ENCODE data around the gene FOXN3. TPM values are rescaled to one million over a fixed set of nuclear protein-coding genes. Genes with fewer than 3 reads are reported as not detected.

FOXN3 gene
- polyA plus RNA-seq, 1 of the 3 experiments (the other 2 are of a cell fraction) = 9.8 TPM

GRCh38 chr14:89256951-89257350 is 160.1 kb downstream of the FOXN3 start:
- no peak overlapping the region for H3K9ac ChIP-seq
- H3K27me3 ChIP-seq (ENCODE audit: insufficient read depth) = no peaks in the 10 kb centered on the region
- CTCF ChIA-PET = no interaction called here
- no peaks in the 10 kb centered on the region for H4K20me1 ChIP-seq (ENCODE audit: insufficient read depth)
- peaks cover 0 to 22% of the 10 kb centered on the region in 2 experiments; a peak in 1 of 4 replicates for H3K4me1 ChIP-seq (ENCODE audit: control insufficient read depth in 1 of 2, insufficient read depth in 2 of 2, low read depth in 1 of 2, low read length in 1 of 2)
- no peak overlapping the region for H3K4me3 ChIP-seq (ENCODE audit: low read depth in 2 of 2, low read length in 1 of 2)
- no peaks in the 10 kb centered on the region for H3K79me2 ChIP-seq (ENCODE audit: insufficient read depth)
- no peaks in the 10 kb centered on the region for H3K36me3 ChIP-seq (replicated peaks in 1 of 2; ENCODE audit: control insufficient read depth in 1 of 2, insufficient read depth in 2 of 2, low read length in 1 of 2)
- H3K9me3 ChIP-seq = no peaks in the 10 kb centered on the region
- DNase-seq = no peak
- no peak overlapping the region for H3K4me2 ChIP-seq
- H3F3A ChIP-seq (replicated peaks; ENCODE audit: insufficient read depth) = no peaks in the 10 kb centered on the region
- POLR2A ChIA-PET = no interaction called here
- no peak for TF ChIP-seq MEF2A (IDR thresholded peaks at IDR 0.05; ENCODE audit: borderline replicate concordance, low read depth)
- no peak for TF ChIP-seq RCOR1 (IDR thresholded peaks at IDR 0.05; ENCODE audit: low read length)
- TF ChIP-seq JUND (IDR thresholded peaks at IDR 0.05) = no peak
- TF ChIP-seq, protein P1, sequence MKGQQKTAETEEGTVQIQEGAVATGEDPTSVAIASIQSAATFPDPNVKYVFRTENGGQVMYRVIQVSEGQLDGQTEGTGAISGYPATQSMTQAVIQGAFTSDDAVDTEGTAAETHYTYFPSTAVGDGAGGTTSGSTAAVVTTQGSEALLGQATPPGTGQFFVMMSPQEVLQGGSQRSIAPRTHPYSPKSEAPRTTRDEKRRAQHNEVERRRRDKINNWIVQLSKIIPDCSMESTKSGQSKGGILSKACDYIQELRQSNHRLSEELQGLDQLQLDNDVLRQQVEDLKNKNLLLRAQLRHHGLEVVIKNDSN (IDR thresholded peaks at IDR 0.05; ENCODE audit: borderline replicate concordance, low read depth) = no peak
- TF ChIP-seq, protein P2, sequence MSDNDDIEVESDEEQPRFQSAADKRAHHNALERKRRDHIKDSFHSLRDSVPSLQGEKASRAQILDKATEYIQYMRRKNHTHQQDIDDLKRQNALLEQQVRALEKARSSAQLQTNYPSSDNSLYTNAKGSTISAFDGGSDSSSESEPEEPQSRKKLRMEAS (IDR thresholded peaks at IDR 0.05; ENCODE audit: low read depth) = no peak
- TF ChIP-seq MXI1 (IDR thresholded peaks at IDR 0.05; ENCODE audit: low read depth, low read length) = no peak
- no peak for TF ChIP-seq POLR2AphosphoS5 (IDR thresholded peaks at IDR 0.05; ENCODE audit: low read depth, low read length)
- TF ChIP-seq, protein P3, sequence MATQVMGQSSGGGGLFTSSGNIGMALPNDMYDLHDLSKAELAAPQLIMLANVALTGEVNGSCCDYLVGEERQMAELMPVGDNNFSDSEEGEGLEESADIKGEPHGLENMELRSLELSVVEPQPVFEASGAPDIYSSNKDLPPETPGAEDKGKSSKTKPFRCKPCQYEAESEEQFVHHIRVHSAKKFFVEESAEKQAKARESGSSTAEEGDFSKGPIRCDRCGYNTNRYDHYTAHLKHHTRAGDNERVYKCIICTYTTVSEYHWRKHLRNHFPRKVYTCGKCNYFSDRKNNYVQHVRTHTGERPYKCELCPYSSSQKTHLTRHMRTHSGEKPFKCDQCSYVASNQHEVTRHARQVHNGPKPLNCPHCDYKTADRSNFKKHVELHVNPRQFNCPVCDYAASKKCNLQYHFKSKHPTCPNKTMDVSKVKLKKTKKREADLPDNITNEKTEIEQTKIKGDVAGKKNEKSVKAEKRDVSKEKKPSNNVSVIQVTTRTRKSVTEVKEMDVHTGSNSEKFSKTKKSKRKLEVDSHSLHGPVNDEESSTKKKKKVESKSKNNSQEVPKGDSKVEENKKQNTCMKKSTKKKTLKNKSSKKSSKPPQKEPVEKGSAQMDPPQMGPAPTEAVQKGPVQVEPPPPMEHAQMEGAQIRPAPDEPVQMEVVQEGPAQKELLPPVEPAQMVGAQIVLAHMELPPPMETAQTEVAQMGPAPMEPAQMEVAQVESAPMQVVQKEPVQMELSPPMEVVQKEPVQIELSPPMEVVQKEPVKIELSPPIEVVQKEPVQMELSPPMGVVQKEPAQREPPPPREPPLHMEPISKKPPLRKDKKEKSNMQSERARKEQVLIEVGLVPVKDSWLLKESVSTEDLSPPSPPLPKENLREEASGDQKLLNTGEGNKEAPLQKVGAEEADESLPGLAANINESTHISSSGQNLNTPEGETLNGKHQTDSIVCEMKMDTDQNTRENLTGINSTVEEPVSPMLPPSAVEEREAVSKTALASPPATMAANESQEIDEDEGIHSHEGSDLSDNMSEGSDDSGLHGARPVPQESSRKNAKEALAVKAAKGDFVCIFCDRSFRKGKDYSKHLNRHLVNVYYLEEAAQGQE (IDR thresholded peaks at IDR 0.05; ENCODE audit: low read depth, low read length) = no peak
- no peak for TF ChIP-seq EZH2phosphoT487 (IDR thresholded peaks at IDR 0.05; ENCODE audit: borderline replicate concordance, low read depth)
- no peak for TF ChIP-seq RXRA (IDR thresholded peaks at IDR 0.05; ENCODE audit: borderline replicate concordance, low read depth)
- no peak overlapping the region for H3K27ac ChIP-seq (ENCODE audit: low read depth in 2 of 2, low read length in 1 of 2)
- H2AFZ ChIP-seq (ENCODE audit: low read depth) = no peak overlapping the region
- H3K9me2 ChIP-seq = no peaks in the 10 kb centered on the region
- WGBS (ENCODE audit: low lambda C conversion rate) = 100% methylated on average over 1 of the region's 1 CpG

GRCh38 chr14:89256283-89256682 is 160.8 kb downstream of the FOXN3 start:
- DNase-seq = no peak
- H3K4me1 ChIP-seq (ENCODE audit: control insufficient read depth in 1 of 2, insufficient read depth in 2 of 2, low read depth in 1 of 2, low read length in 1 of 2) = peaks cover 0 to 22% of the 10 kb centered on the region in 2 experiments; a peak in 1 of 4 replicates
- CTCF ChIA-PET = no interaction called here
- no peaks in the 10 kb centered on the region for H3K27me3 ChIP-seq (ENCODE audit: insufficient read depth)
- no peaks in the 10 kb centered on the region for H3K79me2 ChIP-seq (ENCODE audit: insufficient read depth)
- H3F3A ChIP-seq (replicated peaks; ENCODE audit: insufficient read depth) = no peaks in the 10 kb centered on the region
- no peaks in the 10 kb centered on the region for H3K9me3 ChIP-seq
- 91% methylated on average over 8 of the region's 8 CpGs for WGBS (ENCODE audit: low lambda C conversion rate)
- TF ChIP-seq GATA2 (CRISPR knock-in tag; IDR thresholded peaks at IDR 0.05) = no peak
- TF ChIP-seq SIN3A (IDR thresholded peaks at IDR 0.05; ENCODE audit: borderline replicate concordance, low read depth, low read length) = no peak
- no peak for TF ChIP-seq FOXJ3 (CRISPR knock-in tag; IDR thresholded peaks at IDR 0.05)
- TF ChIP-seq RAD21 (IDR thresholded peaks at IDR 0.05; ENCODE audit: low read length) = no peak
- no peak for TF ChIP-seq MXI1 (IDR thresholded peaks at IDR 0.05; ENCODE audit: low read depth, low read length)
- TF ChIP-seq ZBTB33 (IDR thresholded peaks at IDR 0.05; ENCODE audit: borderline replicate concordance, low read depth) = no peak
- TF ChIP-seq EZH2phosphoT487 (IDR thresholded peaks at IDR 0.05; ENCODE audit: borderline replicate concordance, low read depth) = no peak
- no peak for TF ChIP-seq TEAD4 (IDR thresholded peaks at IDR 0.05; ENCODE audit: borderline replicate concordance, insufficient read depth)
- TF ChIP-seq RCOR1 (IDR thresholded peaks at IDR 0.05; ENCODE audit: low read length) = no peak
- TF ChIP-seq NFIC (IDR thresholded peaks at IDR 0.05; ENCODE audit: borderline replicate concordance) = no peak
- TF ChIP-seq FOXM1 (IDR thresholded peaks at IDR 0.05; ENCODE audit: low read depth) = no peak
- H3K4me3 ChIP-seq (ENCODE audit: low read depth in 2 of 2, low read length in 1 of 2) = no peak overlapping the region
- no peak overlapping the region for H2AFZ ChIP-seq (ENCODE audit: low read depth)
- H3K27ac ChIP-seq (ENCODE audit: low read depth in 2 of 2, low read length in 1 of 2) = no peak overlapping the region
- H3K36me3 ChIP-seq (replicated peaks in 1 of 2; ENCODE audit: control insufficient read depth in 1 of 2, insufficient read depth in 2 of 2, low read length in 1 of 2) = no peaks in the 10 kb centered on the region
- H3K4me2 ChIP-seq = no peak overlapping the region
- H3K9me2 ChIP-seq = no peaks in the 10 kb centered on the region
- no peak overlapping the region for H3K9ac ChIP-seq
- no peaks in the 10 kb centered on the region for H4K20me1 ChIP-seq (ENCODE audit: insufficient read depth)
- POLR2A ChIA-PET = no interaction called here

All from SK-N-SH (cell line).